Stimulated activated CD4-positive, alpha-beta T cell treated with anti-CD3 and anti-CD28 coated beads, Interleukin-2, amount 100 ng/mL, for 24 hours (primary cell): ENCODE results near the gene AOC1.
"Not testable (repeated sequence)": the region's sequence is repeated elsewhere in the genome, so short reads cannot be mapped to it uniquely, and the experiment has no call there.

Source experiments
- DNase-seq, 2 donors: peaks; one replicate each; pipeline ENCODE4 v3.0.0-alpha.2; 2020

The AOC1 gene, protein sequence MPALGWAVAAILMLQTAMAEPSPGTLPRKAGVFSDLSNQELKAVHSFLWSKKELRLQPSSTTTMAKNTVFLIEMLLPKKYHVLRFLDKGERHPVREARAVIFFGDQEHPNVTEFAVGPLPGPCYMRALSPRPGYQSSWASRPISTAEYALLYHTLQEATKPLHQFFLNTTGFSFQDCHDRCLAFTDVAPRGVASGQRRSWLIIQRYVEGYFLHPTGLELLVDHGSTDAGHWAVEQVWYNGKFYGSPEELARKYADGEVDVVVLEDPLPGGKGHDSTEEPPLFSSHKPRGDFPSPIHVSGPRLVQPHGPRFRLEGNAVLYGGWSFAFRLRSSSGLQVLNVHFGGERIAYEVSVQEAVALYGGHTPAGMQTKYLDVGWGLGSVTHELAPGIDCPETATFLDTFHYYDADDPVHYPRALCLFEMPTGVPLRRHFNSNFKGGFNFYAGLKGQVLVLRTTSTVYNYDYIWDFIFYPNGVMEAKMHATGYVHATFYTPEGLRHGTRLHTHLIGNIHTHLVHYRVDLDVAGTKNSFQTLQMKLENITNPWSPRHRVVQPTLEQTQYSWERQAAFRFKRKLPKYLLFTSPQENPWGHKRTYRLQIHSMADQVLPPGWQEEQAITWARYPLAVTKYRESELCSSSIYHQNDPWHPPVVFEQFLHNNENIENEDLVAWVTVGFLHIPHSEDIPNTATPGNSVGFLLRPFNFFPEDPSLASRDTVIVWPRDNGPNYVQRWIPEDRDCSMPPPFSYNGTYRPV

GRCh38 chr7:150852371-150852905, at the start of gene AOC1:
TSS of gene AOC1 (plus strand) at chr7:150852517. CDS start at chr7:150856471, 3,954 bp downstream.
- peak in 1 of 2 donors; percentile 12 for DNase-seq

DNA sequence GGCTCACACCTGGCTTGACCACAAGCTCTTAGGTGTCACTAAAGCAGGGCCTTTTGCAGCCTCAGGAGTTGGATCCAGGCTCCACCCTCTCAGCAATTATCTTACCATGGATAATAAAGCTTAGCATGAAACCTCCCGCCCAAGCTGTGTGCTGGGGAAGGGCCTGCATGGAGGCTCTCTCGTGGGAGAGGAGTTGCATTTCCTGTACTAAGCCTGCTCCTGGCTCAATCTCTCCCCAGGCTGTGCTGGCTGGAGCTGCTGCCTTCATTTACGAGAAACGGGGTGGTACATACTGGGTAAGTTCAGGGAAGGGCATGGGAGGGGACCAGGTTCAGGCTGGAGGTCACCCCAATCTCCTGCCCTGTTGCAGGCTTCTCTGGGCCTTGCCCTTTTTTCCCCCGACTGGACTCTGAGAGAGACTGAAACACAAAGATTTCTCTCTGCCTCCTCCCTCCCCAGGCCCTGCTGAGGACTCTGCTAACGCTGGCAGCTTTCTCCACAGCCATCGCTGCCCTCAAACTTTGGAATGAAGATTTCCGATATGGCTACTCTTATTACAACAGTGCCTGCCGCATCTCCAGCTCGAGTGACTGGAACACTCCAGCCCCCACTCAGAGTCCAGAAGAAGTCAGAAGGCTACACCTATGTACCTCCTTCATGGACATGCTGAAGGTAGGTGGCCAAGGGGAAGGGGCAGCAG, 49.0 kb upstream of the AOC1 start:
- no peak for DNase-seq

GRCh38 chr7:150804802-150805201, 47.5 kb upstream of the AOC1 start:
- no peak for DNase-seq

DNA sequence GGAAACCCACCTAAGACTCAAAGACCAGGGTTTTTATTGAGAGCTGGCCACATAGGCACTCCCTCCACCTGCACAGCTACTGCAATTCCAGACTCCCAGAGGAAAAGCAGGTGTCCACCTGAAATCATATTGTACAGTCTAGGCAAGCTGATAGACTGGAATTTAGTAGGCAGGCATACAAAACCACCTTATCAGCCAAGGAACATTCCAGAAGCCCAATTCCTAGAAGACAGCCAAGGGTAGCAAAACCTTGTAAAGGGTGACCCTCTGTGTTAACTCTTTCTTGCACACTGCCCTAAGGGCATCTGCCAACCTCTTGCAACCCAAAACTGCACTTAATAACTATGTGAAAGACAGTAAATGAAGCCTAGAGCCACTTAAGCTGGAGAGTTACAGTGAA, 46.5 kb upstream of the AOC1 start:
- no peak for DNase-seq

DNA sequence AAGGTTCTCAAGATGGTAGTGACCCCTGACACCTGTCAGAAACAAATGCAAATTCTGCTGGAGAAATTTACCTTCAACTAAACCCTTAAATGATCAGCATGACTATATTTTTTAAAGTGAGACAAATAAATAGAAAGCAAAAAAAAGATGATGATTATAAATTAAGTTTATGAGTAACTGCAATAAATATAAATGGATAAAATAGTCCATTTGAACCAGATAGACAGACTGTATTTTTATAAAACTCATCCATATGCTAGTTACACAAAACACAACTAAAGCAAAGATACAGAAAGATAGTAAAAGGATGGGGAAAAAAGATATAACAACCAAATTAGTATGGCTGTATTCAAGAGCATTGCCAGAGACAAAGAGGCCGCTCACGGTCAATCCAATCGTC, 45.9 kb upstream of the AOC1 start:
- DNase-seq = no peak

DNA sequence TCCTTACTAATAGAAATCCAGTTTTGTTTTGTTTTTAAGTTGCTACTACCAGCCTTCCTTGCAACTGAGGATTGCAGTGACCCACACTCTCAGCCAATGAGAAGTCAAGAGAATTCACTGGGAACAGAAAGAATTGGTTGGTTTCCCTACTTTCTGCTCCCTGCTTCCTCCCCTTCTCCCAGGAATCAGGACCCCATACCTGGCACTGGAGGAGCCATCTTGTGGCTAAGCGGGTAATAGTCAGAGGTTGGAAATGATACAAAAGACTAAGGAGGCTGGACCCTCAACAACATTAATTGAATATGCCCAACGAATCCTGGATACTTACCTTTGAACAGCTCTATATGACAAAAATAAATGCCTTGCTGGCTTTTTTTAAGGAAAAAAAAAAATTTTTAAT, 45.5 kb upstream of the AOC1 start:
- DNase-seq = no peak

- not testable (repeated sequence) for DNase-seq
Measured at GRCh38 chr7:150807616-150808438, 44.5 kb upstream of the AOC1 start.

GRCh38 chr7:150814328-150815001, 37.9 kb upstream of the AOC1 start:
- DNase-seq = no peak

- DNase-seq = no peak
Measured at GRCh38 chr7:150818971-150819370, 33.3 kb upstream of the AOC1 start.

- DNase-seq = no peak
Measured at GRCh38 chr7:150820148-150820547, 32.2 kb upstream of the AOC1 start.

GRCh38 chr7:150820578-150821198, 31.6 kb upstream of the AOC1 start:
- DNase-seq = no peak

DNA sequence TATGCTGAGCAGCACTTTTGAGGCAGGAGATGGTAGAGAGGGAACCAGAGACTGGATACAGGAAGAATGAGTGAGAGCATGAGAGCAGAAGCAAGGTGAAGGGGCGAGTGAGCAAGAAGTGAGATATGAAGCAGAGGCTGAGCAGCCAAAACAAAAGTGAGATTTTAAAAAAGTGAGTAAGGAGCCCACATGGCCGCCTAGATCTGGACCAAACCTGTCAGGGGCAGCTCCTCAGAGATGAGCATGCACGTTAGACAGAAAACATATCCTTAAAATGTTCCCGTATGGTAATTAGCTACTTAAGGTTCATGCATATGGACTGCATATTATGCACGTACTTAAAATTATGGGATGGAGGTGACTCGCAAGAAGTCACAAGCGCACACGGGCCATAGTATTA, 29.3 kb upstream of the AOC1 start:
- no peak for DNase-seq

DNA sequence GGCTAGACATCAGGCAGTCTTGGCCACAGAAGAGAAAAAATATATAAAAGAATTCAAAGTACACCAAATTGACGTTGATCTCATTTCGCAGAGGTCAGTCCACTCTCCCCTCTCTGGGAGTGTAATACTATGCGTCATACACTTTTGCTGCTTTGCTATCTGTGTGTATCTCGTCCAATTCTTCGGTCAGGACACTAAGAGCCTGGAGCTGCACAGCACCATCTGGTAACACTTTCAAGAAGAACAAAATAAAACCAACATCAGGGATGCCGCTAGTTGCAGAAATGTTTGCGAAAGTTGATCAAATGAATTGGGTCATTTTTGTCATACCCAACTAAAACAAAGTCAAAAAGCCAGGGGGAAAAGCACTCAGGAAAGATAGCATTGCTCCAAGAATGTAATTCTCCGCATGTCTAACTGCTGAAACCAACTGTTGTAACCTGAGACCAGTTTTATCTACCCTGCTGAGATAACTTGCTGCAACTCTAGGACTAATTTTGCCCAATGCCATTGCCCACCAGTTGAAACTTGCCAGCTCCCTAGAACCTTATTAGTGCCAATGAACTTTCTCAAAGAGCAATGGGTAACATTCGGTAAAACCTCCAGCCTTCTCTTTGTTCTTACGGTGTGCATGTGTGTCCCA, 28.7 kb upstream of the AOC1 start:
- DNase-seq = no peak

GRCh38 chr7:150824379-150825177, 27.7 kb upstream of the AOC1 start:
- DNase-seq = no peak

DNA sequence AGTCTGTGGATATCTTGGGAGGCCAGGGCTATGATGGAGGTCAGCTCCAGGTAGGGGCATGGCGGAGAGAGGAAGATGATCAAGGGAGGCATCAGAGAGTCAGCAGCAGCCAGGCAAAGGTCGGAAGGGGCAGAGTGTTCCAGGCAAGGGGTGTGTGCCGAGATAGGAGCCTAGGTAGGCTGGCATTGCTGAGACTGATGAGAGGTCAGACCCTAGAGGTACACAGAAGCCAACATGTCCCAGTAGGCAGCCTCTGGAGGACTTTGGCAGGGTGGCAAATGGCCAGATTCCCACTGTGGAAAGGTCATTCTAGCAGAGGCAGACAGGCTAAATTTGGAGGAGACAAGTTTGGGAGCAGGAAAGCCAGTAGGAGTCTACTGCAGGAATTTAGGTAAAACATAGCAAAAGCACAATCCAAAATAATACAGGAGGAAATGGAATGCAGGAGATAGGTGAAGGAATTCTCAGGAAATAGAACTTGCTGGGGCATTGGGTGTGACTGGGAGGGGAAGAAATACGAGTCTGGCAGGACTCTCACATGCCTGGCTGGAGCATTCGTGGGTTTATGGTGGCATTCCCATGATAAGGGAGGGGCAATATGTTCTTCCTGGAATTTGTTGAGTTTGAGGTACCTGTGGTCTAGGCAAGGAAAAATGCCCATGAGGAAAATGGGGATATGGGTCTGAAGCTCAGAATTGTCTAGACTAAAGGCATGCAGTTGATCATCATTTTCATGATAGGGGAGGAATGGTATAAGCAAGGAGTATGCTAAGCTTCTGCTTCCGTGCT, 26.1 kb upstream of the AOC1 start:
- no peak for DNase-seq

DNA sequence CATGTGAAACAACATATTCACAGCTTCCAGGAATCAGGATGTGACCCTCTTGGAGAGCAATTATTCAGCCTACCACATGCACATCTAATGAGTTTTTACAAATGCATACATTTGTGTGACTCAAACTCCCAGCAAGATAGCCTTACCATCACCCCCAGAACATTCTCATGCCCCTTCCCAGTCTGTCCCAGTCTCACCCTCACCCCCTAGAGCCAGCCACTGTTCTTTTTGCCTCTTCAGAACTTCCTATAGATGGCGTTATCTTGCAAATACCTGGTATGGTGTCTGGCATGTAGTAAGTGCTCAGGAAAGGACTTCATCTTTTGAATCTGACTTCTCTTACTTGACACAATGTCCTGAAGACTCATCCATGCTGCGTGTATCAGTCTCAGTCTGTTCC, 23.9 kb upstream of the AOC1 start:
- DNase-seq = no peak

DNA sequence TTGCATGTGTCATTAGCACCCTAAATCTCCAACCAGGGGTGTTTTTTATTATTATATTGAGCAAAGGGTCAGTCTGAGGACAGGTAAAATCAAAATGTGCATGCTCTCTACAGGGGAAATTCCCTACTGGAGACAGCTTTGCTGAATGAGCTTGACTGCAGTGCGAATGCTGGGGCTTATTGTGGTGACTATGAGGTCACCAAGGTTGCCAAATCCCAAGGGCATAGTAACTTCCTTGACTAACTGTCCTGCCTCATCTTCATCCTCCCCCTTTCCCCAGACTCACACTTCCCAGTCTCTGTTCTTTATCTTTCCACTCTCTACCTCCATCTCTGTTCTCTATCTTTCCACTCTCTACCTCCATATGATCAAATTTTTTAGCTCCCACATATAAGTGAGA, 22.9 kb upstream of the AOC1 start:
- no peak for DNase-seq

- DNase-seq = no peak
Measured at GRCh38 chr7:150830937-150831336, 21.4 kb upstream of the AOC1 start.

DNA sequence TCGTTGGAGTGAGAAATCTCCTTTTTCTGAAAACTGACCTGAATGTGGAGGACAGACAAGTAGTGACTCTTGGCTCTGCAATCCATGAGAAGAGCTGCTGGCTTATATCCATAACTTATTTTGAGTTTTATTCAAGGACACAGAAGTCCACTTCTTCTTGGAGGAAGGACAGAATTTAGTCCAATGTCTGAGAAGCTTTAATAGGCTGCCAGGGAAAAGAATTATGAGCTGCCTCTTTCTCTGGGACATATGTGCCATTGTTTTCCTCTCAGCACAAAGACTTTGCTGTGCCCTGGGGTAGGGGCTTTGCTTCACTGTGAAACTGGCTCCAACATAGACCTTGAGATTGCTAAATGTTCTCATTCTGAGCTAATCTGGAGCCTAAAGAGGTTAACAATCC, 20.5 kb upstream of the AOC1 start:
- DNase-seq = no peak
